Smooth muscle cell (in vitro differentiated cells): ENCODE measurements around the gene AIG1. TPM values are rescaled to one million over a fixed set of nuclear protein-coding genes. Genes with fewer than 3 reads are reported as not detected.
A peak's percentile ranks its signal among the peaks of the same experiment; 100 is the strongest.
"Not testable (repeated sequence)": the region's sequence is repeated elsewhere in the genome, so short reads cannot be mapped to it uniquely, and the experiment has no call there.

ENCODE experiments used
- DNase-seq: peaks from one replicate; lab custom pipeline; 2025; ENCODE audit not compliant: unreplicated experiment; lab: John Stamatoyannopoulos, UW
- H2AFZ ChIP-seq: fragments of 200-600 bp; sonication (generic); 2 replicates; pipeline ENCODE4 v1.6.0; 2016; ENCODE audit warnings: antibody characterized with exemption, low read depth, mild to moderate bottlenecking
- H3F3A ChIP-seq: fragments of 200-600 bp; sonication (generic); 2 replicates; pipeline ENCODE4 v1.6.0; 2017; ENCODE audit warnings: antibody characterized with exemption, low read depth
- H3K27ac ChIP-seq: fragments of 200-600 bp; sonication (generic); 2 replicates; pipeline ENCODE4 v1.5.1; 2016; ENCODE audit warnings: low read depth, mild to moderate bottlenecking
- H3K27me3 ChIP-seq: fragments of 200-600 bp; sonication (generic); 2 replicates; pipeline ENCODE4 v1.6.1; 2016; ENCODE audit warnings: low read depth, mild to moderate bottlenecking
- H3K36me3 ChIP-seq: fragments of 200-600 bp; sonication (generic); 2 replicates; pipeline ENCODE4 v1.5.1; 2016; ENCODE audit warnings: low read depth
- H3K4me1 ChIP-seq: fragments of 200-600 bp; sonication (generic); 2 replicates; pipeline ENCODE4 v1.5.1; 2016; ENCODE audit warnings: low read depth
- H3K4me2 ChIP-seq: fragments of 200-600 bp; sonication (generic); 2 replicates; pipeline ENCODE4 v1.6.0; 2016; ENCODE audit warnings: mild to moderate bottlenecking
- H3K4me3 ChIP-seq: fragments of 200-600 bp; sonication (generic); 2 replicates; pipeline ENCODE4 v1.5.1; 2016; ENCODE audit warnings: mild to moderate bottlenecking
- H3K79me2 ChIP-seq: fragments of 200-600 bp; sonication (generic); 2 replicates; pipeline ENCODE4 v1.6.0; 2016; ENCODE audit warnings: low read depth, mild to moderate bottlenecking
- H3K9ac ChIP-seq: fragments of 200-600 bp; sonication (generic); 2 replicates; pipeline ENCODE4 v1.6.0; 2016; ENCODE audit warnings: low read depth
- H3K9me3 ChIP-seq: fragments of 200-600 bp; sonication (generic); replicated peaks from 2 replicates; pipeline ENCODE4 v1.5.1; 2016; ENCODE audit warnings: low read depth
- H4K20me1 ChIP-seq: fragments of 200-600 bp; sonication (generic); 2 replicates; pipeline ENCODE4 v1.6.0; 2016; ENCODE audit warnings: low read depth
- CTCF ChIP-seq: fragments of 200-600 bp; sonication (generic); IDR thresholded peaks from 2 replicates; pipeline ENCODE4 v1.5.1; 2017; ENCODE audit warnings: borderline replicate concordance, mild to moderate bottlenecking, antibody characterized with exemption; ENCODE audit not compliant: insufficient read depth, poor library complexity, severe bottlenecking
- WGBS: methylation state at CpG from one replicate; pipeline ENCODE4 v1.1.7; 2016; ENCODE audit warnings: low lambda C conversion rate; 5-methylcytosine and 5-hydroxymethylcytosine counted together
- polyA plus RNA-seq: library from polyadenylated mRNA; unstranded; fragments of >200 nt; fragmentation: Nextera tagmentation; extraction: Ambion mirVana; gene quantifications from 2 replicates; pipeline ENCODE4 v1.2.1, GENCODE V29; 2016
- total RNA-seq: library from RNA; depleted of rRNA; stranded (reverse); fragments of >200 nt; gene quantifications from 2 replicates; pipeline ENCODE4 v1.2.3, GENCODE V29; 2014

The AIG1 gene
- total and polyA plus RNA-seq, 2 experiments from 2014 or later, result 9.1 to 25.9 TPM

GRCh38 chr6:143164565-143165105, 103.9 kb downstream of the AIG1 start:
- DNase-seq, result no peak
- no peak overlapping the region for H3K4me3 ChIP-seq
- no peaks in the 10 kb centered on the region for H3K79me2 ChIP-seq
- peaks cover 7% of the 10 kb centered on the region for H3K27me3 ChIP-seq
- H3F3A ChIP-seq, result peaks cover 12% of the 10 kb centered on the region
- peak overlapping the region; percentile 66 for H3K4me2 ChIP-seq
- H3K27ac ChIP-seq, result peak overlapping the region; percentile 51
- H3K9ac ChIP-seq, result peak overlapping the region; percentile 6
- whole genome bisulfite sequencing, result 25% methylated on average over 5 of the region's 5 CpGs
- peak overlapping the region; percentile 23 for H2AFZ ChIP-seq
- TF ChIP-seq CTCF, result no peak
- no peaks in the 10 kb centered on the region for H3K9me3 ChIP-seq
- H4K20me1 ChIP-seq, result no peaks in the 10 kb centered on the region
- H3K4me1 ChIP-seq, result peaks cover 9% of the 10 kb centered on the region
- no peaks in the 10 kb centered on the region for H3K36me3 ChIP-seq

- 97% methylated on average over 6 of the region's 6 CpGs for WGBS
- DNase-seq, result no peak
- Histone ChIP-seq H3F3A (peaks cover 12% of the 10 kb centered on the region), H3K4me1 (peaks cover 9% of the 10 kb centered on the region), H3K36me3 (no peaks in the 10 kb centered on the region), H3K79me2 (no peaks in the 10 kb centered on the region), H3K4me3 (no peak overlapping the region), H3K4me2 (peak overlapping the region; percentile 66), H3K9ac (no peak overlapping the region), H2AFZ (no peak overlapping the region), H4K20me1 (no peaks in the 10 kb centered on the region), H3K27ac (peak overlapping the region; percentile 51), H3K9me3 (no peaks in the 10 kb centered on the region), H3K27me3 (no peaks in the 10 kb centered on the region)
- TF ChIP-seq CTCF, result no peak
These were observed 104.7 kb downstream of the AIG1 start for GRCh38 chr6:143165315-143165855.

DNA sequence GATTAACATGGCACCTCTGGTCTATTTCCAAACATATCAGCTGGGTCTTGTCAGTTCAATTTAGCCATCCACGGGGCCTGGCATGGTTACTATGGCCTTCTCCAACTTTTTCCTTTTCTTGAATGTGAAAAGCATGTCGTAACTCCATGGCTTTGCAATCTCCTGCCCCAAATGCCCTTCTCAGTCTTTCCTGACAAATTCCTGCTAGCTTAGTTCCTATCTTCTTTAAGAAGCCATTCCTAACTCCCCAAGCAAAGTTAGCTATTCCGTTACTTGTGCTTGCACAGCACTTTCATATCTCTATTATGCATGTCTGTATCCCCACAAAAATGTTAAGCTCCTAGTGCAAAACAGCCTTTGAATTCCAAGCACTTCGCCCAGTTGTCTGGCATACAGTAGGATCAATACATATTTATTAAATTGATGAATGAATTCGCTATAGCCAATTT, 105.6 kb downstream of the AIG1 start:
- no peak overlapping the region for H2AFZ ChIP-seq
- WGBS, result 38% methylated on average over 5 of the region's 5 CpGs
- no peak for DNase-seq
- no peaks in the 10 kb centered on the region for H3K9me3 ChIP-seq
- H3K27ac ChIP-seq, result no peak overlapping the region
- no peak overlapping the region for H3K9ac ChIP-seq
- no peaks in the 10 kb centered on the region for H3K79me2 ChIP-seq
- peak overlapping the region; percentile 39 for H3K4me2 ChIP-seq
- H3F3A ChIP-seq, result peaks cover 12% of the 10 kb centered on the region
- no peaks in the 10 kb centered on the region for H4K20me1 ChIP-seq
- H3K4me1 ChIP-seq, result peaks cover 9% of the 10 kb centered on the region
- no peaks in the 10 kb centered on the region for H3K36me3 ChIP-seq
- H3K4me3 ChIP-seq, result no peak overlapping the region
- TF ChIP-seq CTCF, result no peak
- no peaks in the 10 kb centered on the region for H3K27me3 ChIP-seq

- WGBS, result 57% methylated on average over 2 of the region's 2 CpGs
- no peak for DNase-seq
- H3K79me2 ChIP-seq, result no peaks in the 10 kb centered on the region
- H3K27ac ChIP-seq, result no peak overlapping the region
- no peaks in the 10 kb centered on the region for H4K20me1 ChIP-seq
- H3K36me3 ChIP-seq, result no peaks in the 10 kb centered on the region
- H3K4me2 ChIP-seq, result peak overlapping the region; percentile 39
- H3K4me1 ChIP-seq, result peaks cover 9% of the 10 kb centered on the region
- H3F3A ChIP-seq, result peaks cover 12% of the 10 kb centered on the region
- no peak overlapping the region for H3K9ac ChIP-seq
- H3K4me3 ChIP-seq, result no peak overlapping the region
- no peaks in the 10 kb centered on the region for H3K9me3 ChIP-seq
- no peaks in the 10 kb centered on the region for H3K27me3 ChIP-seq
- H2AFZ ChIP-seq, result no peak overlapping the region
- no peak for TF ChIP-seq CTCF
These were observed 106.5 kb downstream of the AIG1 start for GRCh38 chr6:143167224-143167623.

DNA sequence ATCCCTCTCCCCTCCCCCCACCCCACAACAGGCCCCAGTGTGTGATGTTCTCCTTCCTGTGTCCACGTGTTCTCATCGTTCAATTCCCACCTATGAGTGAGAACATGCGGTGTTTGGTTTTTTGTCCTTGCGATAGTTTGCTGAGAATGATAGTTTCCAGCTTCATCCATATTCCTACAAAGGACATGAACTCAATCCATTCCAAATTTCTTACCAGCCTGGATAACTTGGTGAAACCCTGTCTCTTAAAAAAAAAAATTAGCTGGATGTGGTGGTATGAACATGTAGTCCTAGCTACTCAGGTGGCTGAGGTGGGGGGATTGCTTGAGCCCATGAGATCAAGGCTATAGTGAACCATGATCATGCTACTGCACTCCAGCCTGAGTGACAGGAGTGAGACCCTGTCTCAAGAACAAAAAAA, 107.7 kb downstream of the AIG1 start:
- not testable (repeated sequence) for H3K4me2 ChIP-seq, H3K27me3 ChIP-seq, H2AFZ ChIP-seq, H3K9ac ChIP-seq, H4K20me1 ChIP-seq, H3K79me2 ChIP-seq, H3K36me3 ChIP-seq, H3K4me3 ChIP-seq, DNase-seq, H3K4me1 ChIP-seq, H3K27ac ChIP-seq, H3K9me3 ChIP-seq
- WGBS, result 98% methylated on average over 4 of the region's 4 CpGs
- peaks cover 11% of the 10 kb centered on the region for H3F3A ChIP-seq
